22Rv1 (cell line): ENCODE results near the gene NEURL1.

Source experiments
- ZFX ChIP-seq: fragments of 450-650 bp; IDR thresholded peaks from 2 replicates; pipeline ENCODE4 v1.6.1; 2017; ENCODE audit warnings: antibody characterized with exemption, borderline replicate concordance
- TF ChIP-seq, protein P1 (sequence below): fragments of 450-650 bp; IDR thresholded peaks from 2 replicates; pipeline ENCODE4 v1.5.1; 2017; ENCODE audit warnings: mild to moderate bottlenecking

- TF ChIP-seq, protein P1, sequence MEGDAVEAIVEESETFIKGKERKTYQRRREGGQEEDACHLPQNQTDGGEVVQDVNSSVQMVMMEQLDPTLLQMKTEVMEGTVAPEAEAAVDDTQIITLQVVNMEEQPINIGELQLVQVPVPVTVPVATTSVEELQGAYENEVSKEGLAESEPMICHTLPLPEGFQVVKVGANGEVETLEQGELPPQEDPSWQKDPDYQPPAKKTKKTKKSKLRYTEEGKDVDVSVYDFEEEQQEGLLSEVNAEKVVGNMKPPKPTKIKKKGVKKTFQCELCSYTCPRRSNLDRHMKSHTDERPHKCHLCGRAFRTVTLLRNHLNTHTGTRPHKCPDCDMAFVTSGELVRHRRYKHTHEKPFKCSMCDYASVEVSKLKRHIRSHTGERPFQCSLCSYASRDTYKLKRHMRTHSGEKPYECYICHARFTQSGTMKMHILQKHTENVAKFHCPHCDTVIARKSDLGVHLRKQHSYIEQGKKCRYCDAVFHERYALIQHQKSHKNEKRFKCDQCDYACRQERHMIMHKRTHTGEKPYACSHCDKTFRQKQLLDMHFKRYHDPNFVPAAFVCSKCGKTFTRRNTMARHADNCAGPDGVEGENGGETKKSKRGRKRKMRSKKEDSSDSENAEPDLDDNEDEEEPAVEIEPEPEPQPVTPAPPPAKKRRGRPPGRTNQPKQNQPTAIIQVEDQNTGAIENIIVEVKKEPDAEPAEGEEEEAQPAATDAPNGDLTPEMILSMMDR = no peak
- no peak for TF ChIP-seq ZFX
These were observed 78.1 kb downstream of the NEURL1 start for GRCh38 chr10:103571656-103571975.
